K562 (cell line): ENCODE measurements around the gene HOXD1. TPM values are rescaled to one million over a fixed set of nuclear protein-coding genes. Genes with fewer than 3 reads are reported as not detected.
A peak's percentile ranks its signal among the peaks of the same experiment; 100 is the strongest.

Experiments used
- ATAC-seq: fragments of 200-7000 bp; cut with Tn5 transposase; 3 replicates; pipeline ENCODE4 v1.9.1; 2020; ENCODE audit warnings: moderate library complexity
- BruUV-seq: library from RNA; stranded (reverse); fragments of 400-500 nt; replicated peaks from 2 replicates; lab custom pipeline; 2021; lab: Mats Ljungman, UMichigan
- CTCF ChIA-PET: fragments of 300-600 bp; formaldehyde crosslinking; extraction: SDS; loops from one replicate; lab custom pipeline; 2021; ENCODE audit warnings: low intra/inter-chr PET ratio; lab: Yijun Ruan, JAX
- POLR2A ChIA-PET: fragments of 300-600, 350-650 bp; sonication (Branson Sonifier 250); formaldehyde crosslinking; extraction: SDS; loops from one replicate; lab custom pipeline; 2021; ENCODE audit warnings: antibody characterized with exemption, inconsistent platforms; lab: Yijun Ruan, JAX
- DNase-seq, 4 experiments: peaks; one replicate each; pipeline versions ENCODE4 v3.0.0 to v3.0.0-alpha.2; 2011 to 2018; ENCODE audit warnings: low spot score in 3 of 4, mixed read lengths in 3 of 4; ENCODE audit errors: extremely low read depth in 1 of 4
- FAIRE-seq: peaks from 2 replicates; lab custom pipeline; 2011; peaks lifted over from hg19 to GRCh38; lab: Jason Lieb, UNC
- H2AFZ ChIP-seq: 2 replicates; pipeline ENCODE4 v1.6.0; 2011; ENCODE audit warnings: low read depth, low read length, control low read depth, inconsistent platforms
- H3K27ac ChIP-seq: fragments of 200-600 bp; 3 replicates; pipeline ENCODE4 v1.8.0; 2011; ENCODE audit warnings: low read depth, mild to moderate bottlenecking, control low read depth, inconsistent platforms, low read length, moderate library complexity, mixed read lengths; ENCODE audit errors: extremely low read depth
- H3K27me3 ChIP-seq, 2 experiments: fragments of 300-600 bp in 1 of 2; 2 replicates in 1 of 2; 3 replicates in 1 of 2; pipeline versions ENCODE4 v1.6.0 to v1.8.0; 2011; ENCODE audit warnings: inconsistent platforms in 2 of 2, low read length in 2 of 2, mild to moderate bottlenecking in 1 of 2, mixed read lengths in 1 of 2, moderate library complexity in 1 of 2; ENCODE audit not compliant: control insufficient read depth in 2 of 2, insufficient read depth in 2 of 2
- H3K36me3 ChIP-seq: fragments of 300-600 bp; 3 replicates; pipeline ENCODE4 v1.8.0; 2011; ENCODE audit warnings: mild to moderate bottlenecking, low read length, inconsistent platforms; ENCODE audit not compliant: control insufficient read depth, insufficient read depth
- H3K4me1 ChIP-seq, 2 experiments: fragments of 200-600 bp in 1 of 2; replicated peaks in 1 of 2; 2 replicates in 1 of 2; 3 replicates in 1 of 2; pipeline versions ENCODE4 v1.5.1 to v1.8.0; 2011; ENCODE audit warnings: inconsistent platforms in 2 of 2, low read length in 2 of 2, mild to moderate bottlenecking in 1 of 2, mixed read lengths in 1 of 2, moderate library complexity in 1 of 2; ENCODE audit not compliant: control insufficient read depth in 2 of 2, insufficient read depth in 2 of 2
- H3K4me2 ChIP-seq: 2 replicates; pipeline ENCODE4 v1.6.1; 2011; ENCODE audit warnings: low read length, control low read depth, inconsistent platforms, mixed read lengths; ENCODE audit not compliant: insufficient read depth
- H3K4me3 ChIP-seq: fragments of 200-600 bp; sonication (generic), shearing (Covaris generic); 2 replicates; pipeline ENCODE4 v1.5.1; 2016; ENCODE audit warnings: control low read depth, inconsistent platforms
- H3K79me2 ChIP-seq: fragments of 200-600 bp; 3 replicates; pipeline ENCODE4 v1.8.0; 2011; ENCODE audit warnings: low read length, inconsistent platforms; ENCODE audit not compliant: control insufficient read depth, insufficient read depth
- H3K9ac ChIP-seq, 2 experiments: 2 replicates each; pipeline versions ENCODE4 v1.6.0 to v1.6.1; 2011; ENCODE audit warnings: low read depth in 2 of 2, low read length in 2 of 2, control low read depth in 1 of 2, inconsistent platforms in 1 of 2, mild to moderate bottlenecking in 1 of 2, mixed read lengths in 1 of 2; ENCODE audit not compliant: insufficient read depth in 1 of 2
- H3K9me1 ChIP-seq: one replicate; pipeline ENCODE4 v1.6.0; 2011; ENCODE audit warnings: inconsistent platforms, mild to moderate bottlenecking, low read length, moderate library complexity; ENCODE audit not compliant: control insufficient read depth, insufficient read depth
- H3K9me3 ChIP-seq: replicated peaks from 2 replicates; pipeline ENCODE4 v1.5.1; 2011; ENCODE audit warnings: low read depth, low read length, inconsistent platforms; ENCODE audit not compliant: control insufficient read depth, insufficient read depth
- H4K20me1 ChIP-seq: replicated peaks from 2 replicates; pipeline ENCODE4 v1.6.1; 2011; ENCODE audit warnings: low read length, inconsistent platforms, mixed read lengths; ENCODE audit not compliant: control insufficient read depth, insufficient read depth
- ATF2 ChIP-seq: sonication (generic); formaldehyde crosslinking; IDR thresholded peaks from 2 replicates; pipeline ENCODE4 v1.8.1; 2022; ENCODE audit warnings: missing genetic modification reagents
- CAMTA2 ChIP-seq: fragments of 250-450 bp; sonication (Bioruptor Pico); conservative IDR thresholded peaks from 2 replicates; pipeline ENCODE4 v1.5.1; 2022
- EHMT2 ChIP-seq: fragments of 450-650 bp; IDR thresholded peaks from 2 replicates; pipeline ENCODE4 v1.6.1; 2018; ENCODE audit warnings: antibody characterized with exemption
- FOXJ3 ChIP-seq: sonication (generic); formaldehyde crosslinking; IDR thresholded peaks from 2 replicates; pipeline ENCODE4 v1.4.0; 2020; ENCODE audit warnings: mild to moderate bottlenecking, missing genetic modification reagents
- HCFC1 ChIP-seq: IDR thresholded peaks from 2 replicates; pipeline ENCODE4 v1.6.1; 2012; ENCODE audit warnings: low read depth, low read length, improper control_type of control experiment
- HEY1 ChIP-seq: fragments of 250-450 bp; sonication (Bioruptor Pico); IDR thresholded peaks from 2 replicates; pipeline ENCODE4 v1.5.0; 2020; ENCODE audit warnings: mild to moderate bottlenecking, moderate library complexity, borderline replicate concordance
- HNRNPK ChIP-seq: fragments of 200-400 bp; formaldehyde crosslinking; IDR thresholded peaks from one replicate; pipeline ENCODE4 v1.6.1; 2018; ENCODE audit warnings: mild to moderate bottlenecking, low read depth, low read length; ENCODE audit not compliant: poor library complexity, severe bottlenecking
- KLF13 ChIP-seq: fragments of 450-650 bp; IDR thresholded peaks from 2 replicates; pipeline ENCODE4 v1.6.1; 2016; ENCODE audit warnings: missing genetic modification characterization, low read depth, mild to moderate bottlenecking, missing compliant biosample characterization, moderate library complexity, borderline replicate concordance
- MBD2 ChIP-seq: sonication (generic); IDR thresholded peaks from 2 replicates; pipeline ENCODE4 v1.6.1; 2016; ENCODE audit warnings: low read depth, borderline replicate concordance
- NELFE ChIP-seq: IDR thresholded peaks from 2 replicates; pipeline ENCODE4 v1.6.1; 2011; ENCODE audit warnings: mild to moderate bottlenecking; ENCODE audit not compliant: insufficient read depth, insufficient read length
- RCOR1 ChIP-seq, 2 experiments: IDR thresholded peaks; 2 replicates each; pipeline ENCODE4 v1.6.1; 2012; ENCODE audit warnings: low read depth in 2 of 2, low read length in 2 of 2, borderline replicate concordance in 1 of 2, improper control_type of control experiment in 1 of 2
- RHOXF2B ChIP-seq: fragments of 250-450 bp; sonication (Bioruptor Pico); conservative IDR thresholded peaks from 2 replicates; pipeline ENCODE4 v1.5.1; 2021
- ZNF311 ChIP-seq: fragments of 250-450 bp; sonication (Bioruptor Pico); IDR thresholded peaks from 2 replicates; pipeline ENCODE4 v1.4.0; 2020; ENCODE audit warnings: mild to moderate bottlenecking, moderate library complexity
- ZNF507 ChIP-seq: conservative IDR thresholded peaks from 2 replicates; pipeline ENCODE4 v1.6.1; 2017; ENCODE audit warnings: missing genetic modification characterization, missing compliant biosample characterization
- WGBS: fragments of 100-300 bp; shearing (Covaris generic); methylation state at CpG from one replicate; pipeline ENCODE4 v1.1.6; 2016; ENCODE audit warnings: low coverage, mixed read lengths; ENCODE audit not compliant: insufficient coverage; ENCODE audit errors: missing lambda C conversion rate; 5-methylcytosine and 5-hydroxymethylcytosine counted together
- in situ Hi-C: fragments of 300-500 bp; cut with MboI; formaldehyde crosslinking; loops from 4 replicates; pipeline ENCODE4 v1.15.0; 2018; ENCODE audit warnings: inconsistent platforms, mixed read lengths
- intact Hi-C: fragments of 100-400 bp; cut with micrococcal nuclease; formaldehyde crosslinking; loops from 2 replicates; pipeline ENCODE4 v1.14.2; 2022
- polyA plus RNA-seq, 8 experiments: library from polyadenylated mRNA; depleted of rRNA in 4 of 8; stranded (reverse) in 5 of 8; unstranded in 3 of 8; fragments of >200 nt; fragmentation: Nextera tagmentation in 2 of 8; fragmentation: Illumina TruSeq in 1 of 8; extraction: Ambion mirVana in 2 of 8; extraction: Trizol in 1 of 8; gene quantifications; 2 replicates each; pipeline versions ENCODE4 v1.2.1 to v1.2.3, GENCODE V29; 2011 to 2014; ENCODE audit warnings: inconsistent platforms in 1 of 8, missing spikeins in 1 of 8
- total RNA-seq, 7 experiments: library from RNA; depleted of rRNA in 6 of 7; stranded (reverse); fragments of >200 nt in 6 of 7; fragmentation: Illumina TruSeq in 2 of 7; extraction: Trizol in 2 of 7; gene quantifications; 2 replicates each; pipeline versions ENCODE4 v1.2.1 to v1.2.3, GENCODE V29; 2011 to 2021; ENCODE audit warnings: low replicate concordance in 1 of 7

HOXD1 gene
- total and polyA plus RNA-seq, 9 of the 15 experiments (the other 6 are each of a cell fraction or from before 2014, with no cell fraction given) = not detected

GRCh38 chr2:176200971-176201370 is 12.5 kb downstream of the HOXD1 start:
- FAIRE-seq (no peak), DNase-seq (no peak), ATAC-seq (0 out of 3 replicates have a peak, but pooled peaks have one; percentile 38)
- in situ Hi-C loops = no loop called here
- no peak overlapping the region for H3K4me2 ChIP-seq
- peaks cover 0 to 3% of the 10 kb centered on the region in 2 experiments; a peak in 1 of 5 replicates for H3K4me1 ChIP-seq
- intact Hi-C loops = no loop called here
- no peaks in the 10 kb centered on the region for H4K20me1 ChIP-seq
- no peak overlapping the region for H3K9ac ChIP-seq
- H3K9me1 ChIP-seq = no peaks in the 10 kb centered on the region
- H3K79me2 ChIP-seq = no peaks in the 10 kb centered on the region
- 4% methylated on average over 21 of the region's 21 CpGs for WGBS
- H3K27me3 ChIP-seq = peaks cover 2 to 9% of the 10 kb centered on the region in 2 experiments; a peak in 2 of 5 replicates
- no peaks in the 10 kb centered on the region for H3K9me3 ChIP-seq
- H3K4me3 ChIP-seq = no peak overlapping the region
- POLR2A ChIA-PET = interaction anchor here (0.6 kb wide), 2 partner anchors 843 to 1719 kb away, joined by 3 read pairs; no protein-coding TSS in a partner anchor
- H2AFZ ChIP-seq = no peak overlapping the region
- TF ChIP-seq CAMTA2 (no peak), HEY1 (CRISPR knock-in tag) (no peak), MBD2 (no peak), ZNF507 (tag) (no peak), FOXJ3 (CRISPR knock-in tag) (no peak), ZNF311 (no peak), KLF13 (tag) (no peak), RHOXF2B (CRISPR knock-in tag) (no peak), NELFE (no peak), HCFC1 (no peak), HNRNPK (no peak), RCOR1 (IDR thresholded peaks at IDR 0.05; ENCODE audit: borderline replicate concordance in 1 of 2, low read depth in 2 of 2, low read length in 2 of 2) (no peak), EHMT2 (no peak), ATF2 (CRISPR knock-in tag) (no peak)
- TF ChIP-seq, all 486 proteins: peak for 0
- Histone ChIP-seq H3K36me3 (no peaks in the 10 kb centered on the region), H3K27ac (no peak overlapping the region)
- CTCF ChIA-PET = no interaction called here
- BruUV-seq = no TSS peak
